Liver (tissue), 9 donors: Measurements from ENCODE around the gene MSI2. TPM values are rescaled to one million over a fixed set of nuclear protein-coding genes. Genes with fewer than 3 reads are reported as not detected.

Experiments used
- DNase-seq: peaks from one replicate; pipeline ENCODE4 v3.0.0-alpha.2; 2017; ENCODE audit warnings: low spot score
- H3K27ac ChIP-seq, 2 donors: one replicate each; pipeline ENCODE4 v1.7.0; 2013; ENCODE audit warnings: inconsistent platforms in 2 of 2, low read length in 2 of 2, control low read depth in 1 of 2, low read depth in 1 of 2, mild to moderate bottlenecking in 1 of 2
- H3K27me3 ChIP-seq, 4 donors: one replicate each; pipeline versions ENCODE4 v1.6.1 to v1.7.0; 2013; ENCODE audit warnings: low read length in 3 of 4, inconsistent platforms in 1 of 4, mild to moderate bottlenecking in 1 of 4, moderate library complexity in 1 of 4; ENCODE audit not compliant: control insufficient read depth in 4 of 4, insufficient read depth in 4 of 4
- H3K36me3 ChIP-seq, 4 donors: one replicate each; pipeline versions ENCODE4 v1.6.1 to v1.7.0; 2013; ENCODE audit warnings: low read length in 3 of 4, mild to moderate bottlenecking in 3 of 4, low read depth in 1 of 4, moderate library complexity in 1 of 4; ENCODE audit not compliant: control insufficient read depth in 4 of 4, insufficient read depth in 3 of 4
- H3K4me1 ChIP-seq, 4 donors: one replicate each; pipeline versions ENCODE4 v1.6.1 to v1.7.0; 2013; ENCODE audit warnings: low read length in 3 of 4, mild to moderate bottlenecking in 3 of 4, moderate library complexity in 1 of 4; ENCODE audit not compliant: control insufficient read depth in 4 of 4, insufficient read depth in 4 of 4
- H3K4me3 ChIP-seq, 3 donors: one replicate each; pipeline versions ENCODE4 v1.6.1 to v1.7.0; 2013; ENCODE audit warnings: low read length in 3 of 3, control low read depth in 1 of 3, low read depth in 1 of 3, mild to moderate bottlenecking in 1 of 3
- H3K9ac ChIP-seq, 2 donors: one replicate each; pipeline ENCODE4 v1.7.0; 2013; ENCODE audit warnings: low read length in 2 of 2, mild to moderate bottlenecking in 2 of 2, moderate library complexity in 2 of 2, control low read depth in 1 of 2, low read depth in 1 of 2
- H3K9me3 ChIP-seq, 4 donors: one replicate each; pipeline versions ENCODE4 v1.6.1 to v1.7.0; 2013; ENCODE audit warnings: low read length in 3 of 4; ENCODE audit not compliant: control insufficient read depth in 4 of 4
- CTCF ChIP-seq: fragments of 150-350 bp; IDR thresholded peaks from 2 replicates; pipeline ENCODE4 v1.5.1; 2017; ENCODE audit warnings: improper control_type of control experiment, low read depth, low read length; ENCODE audit not compliant: missing input control
- EGR1 ChIP-seq, 2 donors: IDR thresholded peaks; 2 replicates each; pipeline ENCODE4 v1.6.1; 2016 to 2018; ENCODE audit warnings: antibody characterized with exemption in 2 of 2, low read depth in 2 of 2
- FOXA1 ChIP-seq: IDR thresholded peaks from 2 replicates; pipeline ENCODE4 v1.6.1; 2016; ENCODE audit warnings: antibody characterized with exemption
- FOXA2 ChIP-seq: IDR thresholded peaks from 2 replicates; pipeline ENCODE4 v1.6.1; 2016; ENCODE audit warnings: antibody characterized with exemption
- GABPA ChIP-seq, 2 donors: IDR thresholded peaks in 1 of 2; conservative IDR thresholded peaks in 1 of 2; 2 replicates each; pipeline ENCODE4 v1.6.1; 2016; ENCODE audit warnings: antibody characterized with exemption in 2 of 2, mild to moderate bottlenecking in 1 of 2, moderate library complexity in 1 of 2
- HNF4A ChIP-seq, 2 donors: conservative IDR thresholded peaks; 2 replicates each; pipeline ENCODE4 v1.6.1; 2016; ENCODE audit warnings: antibody characterized with exemption in 2 of 2, mild to moderate bottlenecking in 2 of 2
- HNF4G ChIP-seq: IDR thresholded peaks from 2 replicates; pipeline ENCODE4 v1.6.1; 2016; ENCODE audit warnings: antibody characterized with exemption
- JUND ChIP-seq, 2 donors: IDR thresholded peaks; 2 replicates each; pipeline ENCODE4 v1.6.1; 2016; ENCODE audit warnings: antibody characterized with exemption in 2 of 2
- RAD21 ChIP-seq, 2 donors: IDR thresholded peaks; 2 replicates each; pipeline ENCODE4 v1.6.1; 2016; ENCODE audit warnings: antibody characterized with exemption in 2 of 2, mild to moderate bottlenecking in 2 of 2
- RXRA ChIP-seq, 2 donors: IDR thresholded peaks; 2 replicates each; pipeline ENCODE4 v1.6.1; 2017 to 2018; ENCODE audit warnings: antibody characterized with exemption in 2 of 2, mild to moderate bottlenecking in 1 of 2
- TAF1 ChIP-seq: conservative IDR thresholded peaks from 2 replicates; pipeline ENCODE4 v1.6.1; 2016; ENCODE audit warnings: antibody characterized with exemption, mild to moderate bottlenecking
- YY1 ChIP-seq: IDR thresholded peaks from 2 replicates; pipeline ENCODE4 v1.6.1; 2016; ENCODE audit warnings: antibody characterized with exemption, mild to moderate bottlenecking
- WGBS: extraction: QIAGEN DNeasy Blood & Tissue Kit; methylation state at CpG from one replicate; pipeline ENCODE4 v1.1.7; 2013; 5-methylcytosine and 5-hydroxymethylcytosine counted together
- polyA plus RNA-seq, 2 donors: library from polyadenylated mRNA; stranded (reverse) in 1 of 2; unstranded in 1 of 2; fragments of 200-250 nt in 1 of 2; fragments of >200 nt in 1 of 2; fragmentation: Nextera tagmentation in 1 of 2; extraction: Ambion mirVana in 1 of 2; gene quantifications; one replicate each; pipeline versions ENCODE4 v1.2.1 to v1.2.3, GENCODE V29; 2013 to 2015
- total RNA-seq, 2 donors: library from RNA; depleted of rRNA; stranded (reverse); fragments of >200 nt; gene quantifications; one replicate each; pipeline ENCODE4 v1.2.3, GENCODE V29; 2014
- TF ChIP-seq, protein P1 (sequence below): IDR thresholded peaks from 2 replicates; pipeline ENCODE4 v1.6.1; 2016; ENCODE audit warnings: antibody characterized with exemption
- TF ChIP-seq, protein P2 (sequence below): IDR thresholded peaks from 2 replicates; pipeline ENCODE4 v1.6.1; 2016; ENCODE audit warnings: antibody characterized with exemption
- TF ChIP-seq, protein P3 (sequence below): IDR thresholded peaks from 2 replicates; pipeline ENCODE4 v1.6.1; 2016; ENCODE audit warnings: antibody characterized with exemption, mild to moderate bottlenecking
- donor health status: healthy.
- donor health status: healthy.
- donor health status: healthy.
- donor health status: healthy.
- donor health status: healthy.

The MSI2 gene
- total and polyA plus RNA-seq, 4 donors = 5.7 to 15.6 (median 9.2) TPM

DNA sequence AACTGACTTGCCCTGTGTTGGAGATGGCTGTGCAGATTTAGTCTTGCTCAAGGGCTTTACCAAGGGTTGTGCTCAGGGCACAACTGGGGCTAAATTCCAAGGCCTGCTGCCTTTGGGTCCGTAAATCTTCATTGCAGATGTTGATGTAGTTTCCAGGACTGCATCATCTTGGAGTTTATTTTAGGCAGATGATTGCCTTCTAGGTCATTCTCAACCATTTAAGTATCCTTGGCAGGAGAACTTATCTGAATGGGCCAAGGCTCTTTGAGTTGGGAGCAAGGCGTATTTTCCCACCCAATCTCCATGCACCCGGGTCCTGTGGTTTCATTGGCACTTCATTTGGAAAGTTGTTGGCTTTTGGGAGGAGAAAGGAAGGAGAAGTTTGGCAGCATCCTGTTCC, 200.3 kb downstream of the MSI2 start:
- Histone ChIP-seq H3K27ac (no peak overlapping the region), H3K27me3 (no peaks in the 10 kb centered on the region), H3K9ac (no peak overlapping the region), H3K4me3 (no peak overlapping the region), H3K4me1 (no peaks in the 10 kb centered on the region), H3K9me3 (no peaks in the 10 kb centered on the region), H3K36me3 (no peaks in the 10 kb centered on the region)
- WGBS = 91% methylated on average over 3 of the region's 3 CpGs
- DNase-seq = no peak
- TF ChIP-seq JUND (IDR thresholded peaks at IDR 0.05) = no peak
- no peak for TF ChIP-seq RAD21 (IDR thresholded peaks at IDR 0.05)
- TF ChIP-seq YY1 = no peak
- TF ChIP-seq, protein P1, sequence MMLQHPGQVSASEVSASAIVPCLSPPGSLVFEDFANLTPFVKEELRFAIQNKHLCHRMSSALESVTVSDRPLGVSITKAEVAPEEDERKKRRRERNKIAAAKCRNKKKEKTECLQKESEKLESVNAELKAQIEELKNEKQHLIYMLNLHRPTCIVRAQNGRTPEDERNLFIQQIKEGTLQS = no peak
- peak in 1 of 2 donors; percentile 12 for TF ChIP-seq RXRA (IDR thresholded peaks at IDR 0.05)
- TF ChIP-seq, protein P2, sequence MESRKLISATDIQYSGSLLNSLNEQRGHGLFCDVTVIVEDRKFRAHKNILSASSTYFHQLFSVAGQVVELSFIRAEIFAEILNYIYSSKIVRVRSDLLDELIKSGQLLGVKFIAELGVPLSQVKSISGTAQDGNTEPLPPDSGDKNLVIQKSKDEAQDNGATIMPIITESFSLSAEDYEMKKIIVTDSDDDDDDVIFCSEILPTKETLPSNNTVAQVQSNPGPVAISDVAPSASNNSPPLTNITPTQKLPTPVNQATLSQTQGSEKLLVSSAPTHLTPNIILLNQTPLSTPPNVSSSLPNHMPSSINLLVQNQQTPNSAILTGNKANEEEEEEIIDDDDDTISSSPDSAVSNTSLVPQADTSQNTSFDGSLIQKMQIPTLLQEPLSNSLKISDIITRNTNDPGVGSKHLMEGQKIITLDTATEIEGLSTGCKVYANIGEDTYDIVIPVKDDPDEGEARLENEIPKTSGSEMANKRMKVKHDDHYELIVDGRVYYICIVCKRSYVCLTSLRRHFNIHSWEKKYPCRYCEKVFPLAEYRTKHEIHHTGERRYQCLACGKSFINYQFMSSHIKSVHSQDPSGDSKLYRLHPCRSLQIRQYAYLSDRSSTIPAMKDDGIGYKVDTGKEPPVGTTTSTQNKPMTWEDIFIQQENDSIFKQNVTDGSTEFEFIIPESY = no peak
- TF ChIP-seq GABPA (IDR thresholded peaks at IDR 0.05 in 1 of 2, conservative IDR thresholded peaks at IDR 0.05 in 1 of 2) = no peak

DNA sequence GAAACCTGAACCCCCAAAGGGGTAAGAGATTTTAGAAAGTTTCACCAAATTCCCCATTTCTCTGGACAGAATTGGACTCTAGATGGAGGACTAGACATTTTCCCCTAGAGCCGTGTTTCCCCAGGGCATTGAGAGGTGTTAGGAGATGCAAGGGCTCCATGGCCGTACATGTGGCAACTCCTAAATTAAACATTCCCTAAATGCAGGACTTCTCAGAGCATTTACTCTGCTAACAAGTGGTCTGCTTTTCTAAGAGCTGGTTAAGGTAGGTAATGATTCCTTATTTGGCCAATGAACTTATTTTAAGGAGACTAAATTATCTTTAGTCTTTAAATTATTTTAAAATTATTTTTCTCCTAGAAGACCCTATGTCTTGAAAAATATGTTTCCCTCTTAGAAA, 200.9 kb downstream of the MSI2 start:
- H3K36me3 ChIP-seq = no peaks in the 10 kb centered on the region
- no peak overlapping the region for H3K9ac ChIP-seq
- no peak for TF ChIP-seq JUND (IDR thresholded peaks at IDR 0.05)
- no peak for TF ChIP-seq EGR1 (IDR thresholded peaks at IDR 0.05; ENCODE audit: low read depth in 2 of 2)
- TF ChIP-seq YY1 = no peak
- TF ChIP-seq HNF4A (conservative IDR thresholded peaks at IDR 0.05) = no peak
- TF ChIP-seq GABPA (IDR thresholded peaks at IDR 0.05 in 1 of 2, conservative IDR thresholded peaks at IDR 0.05 in 1 of 2) = no peak
- no peak for TF ChIP-seq FOXA2
- TF ChIP-seq RXRA (IDR thresholded peaks at IDR 0.05) = no peak
- TF ChIP-seq, protein P1 = no peak
- TF ChIP-seq FOXA1 = no peak
- TF ChIP-seq TAF1 = no peak
- TF ChIP-seq, protein P3, sequence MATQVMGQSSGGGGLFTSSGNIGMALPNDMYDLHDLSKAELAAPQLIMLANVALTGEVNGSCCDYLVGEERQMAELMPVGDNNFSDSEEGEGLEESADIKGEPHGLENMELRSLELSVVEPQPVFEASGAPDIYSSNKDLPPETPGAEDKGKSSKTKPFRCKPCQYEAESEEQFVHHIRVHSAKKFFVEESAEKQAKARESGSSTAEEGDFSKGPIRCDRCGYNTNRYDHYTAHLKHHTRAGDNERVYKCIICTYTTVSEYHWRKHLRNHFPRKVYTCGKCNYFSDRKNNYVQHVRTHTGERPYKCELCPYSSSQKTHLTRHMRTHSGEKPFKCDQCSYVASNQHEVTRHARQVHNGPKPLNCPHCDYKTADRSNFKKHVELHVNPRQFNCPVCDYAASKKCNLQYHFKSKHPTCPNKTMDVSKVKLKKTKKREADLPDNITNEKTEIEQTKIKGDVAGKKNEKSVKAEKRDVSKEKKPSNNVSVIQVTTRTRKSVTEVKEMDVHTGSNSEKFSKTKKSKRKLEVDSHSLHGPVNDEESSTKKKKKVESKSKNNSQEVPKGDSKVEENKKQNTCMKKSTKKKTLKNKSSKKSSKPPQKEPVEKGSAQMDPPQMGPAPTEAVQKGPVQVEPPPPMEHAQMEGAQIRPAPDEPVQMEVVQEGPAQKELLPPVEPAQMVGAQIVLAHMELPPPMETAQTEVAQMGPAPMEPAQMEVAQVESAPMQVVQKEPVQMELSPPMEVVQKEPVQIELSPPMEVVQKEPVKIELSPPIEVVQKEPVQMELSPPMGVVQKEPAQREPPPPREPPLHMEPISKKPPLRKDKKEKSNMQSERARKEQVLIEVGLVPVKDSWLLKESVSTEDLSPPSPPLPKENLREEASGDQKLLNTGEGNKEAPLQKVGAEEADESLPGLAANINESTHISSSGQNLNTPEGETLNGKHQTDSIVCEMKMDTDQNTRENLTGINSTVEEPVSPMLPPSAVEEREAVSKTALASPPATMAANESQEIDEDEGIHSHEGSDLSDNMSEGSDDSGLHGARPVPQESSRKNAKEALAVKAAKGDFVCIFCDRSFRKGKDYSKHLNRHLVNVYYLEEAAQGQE = no peak
- no peak for TF ChIP-seq HNF4G
- no peak for TF ChIP-seq CTCF
- TF ChIP-seq RAD21 (IDR thresholded peaks at IDR 0.05) = no peak
- TF ChIP-seq, protein P2 = no peak
- DNase-seq = no peak
- H3K4me1 ChIP-seq = no peaks in the 10 kb centered on the region
- H3K27ac ChIP-seq = no peak overlapping the region
- no peaks in the 10 kb centered on the region for H3K27me3 ChIP-seq
- no peak overlapping the region for H3K4me3 ChIP-seq
- WGBS = 94% methylated on average over 2 of the region's 2 CpGs
- H3K9me3 ChIP-seq = no peaks in the 10 kb centered on the region
